HepG2 (cell line): Measurements from ENCODE around the gene TOM1L2.

Source experiments
- ARID2 ChIP-seq: sonication (generic); formaldehyde crosslinking; IDR thresholded peaks from 2 replicates; pipeline ENCODE4 v1.8.1; 2022; ENCODE audit warnings: mild to moderate bottlenecking, missing genetic modification reagents, borderline replicate concordance
- SUZ12 ChIP-seq: fragments of 150-350 bp; IDR thresholded peaks from 2 replicates; pipeline ENCODE4 v1.6.1; 2014; ENCODE audit warnings: low read depth, low read length

- no peak for TF ChIP-seq SUZ12
- TF ChIP-seq ARID2 (CRISPR knock-in tag), result no peak
Observed at GRCh38 chr17:17871913-17872312, 100.3 kb downstream of the TOM1L2 start.
